Right renal cortex interstitium (tissue), 3 donors: ENCODE data around the gene E2F8. TPM values are rescaled to one million over a fixed set of nuclear protein-coding genes. Genes with fewer than 3 reads are reported as not detected.
A peak's percentile ranks its signal among the peaks of the same experiment; 100 is the strongest.
"Not testable (repeated sequence)": the region's sequence is repeated elsewhere in the genome, so short reads cannot be mapped to it uniquely, and the experiment has no call there.

Source experiments
- DNase-seq, 3 donors: peaks; one replicate each; pipeline ENCODE4 v3.0.0-alpha.2; 2013; ENCODE audit warnings: low read depth in 3 of 3, low spot score in 2 of 3
- polyA plus RNA-seq, 3 donors: library from polyadenylated mRNA; unstranded; fragments of 120-200 nt; gene quantifications; one replicate each; pipeline ENCODE4 v1.2.1, GENCODE V29; 2013; ENCODE audit not compliant: insufficient read length in 3 of 3

E2F8 gene
- 1 to 10 TPM; 6.3 to 7.3 (median 7.2) TPM for polyA plus RNA-seq

GRCh38 chr11:19240420-19241259 lies at the start of gene E2F8:
TSS of gene E2F8 (minus strand) at chr11:19240945. CDS start at chr11:19240121, 824 bp downstream.
- DNase-seq: peak; percentile 76 to 90 (median 88)

DNA sequence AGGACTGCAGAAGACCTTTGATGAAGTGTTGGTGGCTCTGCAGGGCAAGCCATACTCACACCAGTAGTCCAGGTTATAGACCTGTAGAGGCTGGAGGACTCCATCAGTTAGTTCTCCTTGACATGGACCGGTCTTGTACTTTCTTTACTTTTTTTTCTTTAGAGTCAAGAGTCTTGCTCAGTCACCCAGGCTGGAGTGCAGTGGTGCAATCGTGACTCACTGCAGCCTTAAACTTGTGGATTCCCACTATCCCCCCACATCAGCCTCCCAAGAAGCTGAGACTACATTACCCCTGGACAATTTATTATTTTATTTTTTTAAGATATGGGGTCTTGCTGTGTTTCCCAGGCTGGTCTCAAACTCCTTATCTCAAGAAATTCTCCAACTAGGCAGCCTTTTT lies 49.6 kb upstream of the E2F8 start:
- DNase-seq: no peak

DNA sequence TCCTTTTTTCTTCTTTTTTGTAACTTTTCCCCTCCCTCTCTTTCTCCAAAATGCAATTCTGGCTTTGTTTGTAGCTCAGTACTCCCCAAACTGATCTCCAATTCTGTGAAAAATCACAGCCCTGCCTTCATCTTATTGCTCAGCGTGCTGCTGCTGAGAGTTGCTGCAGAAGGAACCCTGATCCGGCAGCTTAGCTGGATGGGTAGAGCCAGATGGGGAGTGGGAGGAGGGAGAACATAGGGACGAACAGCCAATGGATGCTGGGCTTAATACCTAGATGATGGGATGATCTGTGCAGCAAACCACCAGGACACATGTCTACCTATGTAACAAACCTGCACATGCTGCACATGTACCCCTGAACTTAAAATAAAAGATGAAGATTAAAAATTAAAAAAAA lies 47.5 kb upstream of the E2F8 start:
- DNase-seq: no peak

DNA sequence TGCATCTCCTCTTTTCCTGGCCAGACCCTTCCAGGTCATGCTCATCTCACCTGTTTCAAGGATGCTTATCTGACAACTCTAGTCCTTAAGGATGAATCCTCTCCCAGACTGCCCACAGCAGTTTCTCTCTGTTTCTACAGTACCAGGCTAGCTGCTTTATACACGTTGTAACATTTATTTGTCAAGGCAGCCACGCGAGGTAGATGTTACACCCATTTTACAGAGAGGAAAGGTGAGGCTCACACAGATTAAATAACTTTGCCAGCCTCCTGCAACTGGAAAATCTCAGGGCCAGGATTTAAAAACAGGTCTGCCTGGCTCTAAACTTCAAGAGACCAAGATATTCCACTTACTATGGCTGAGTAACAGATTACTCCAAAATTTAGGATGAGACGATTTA lies 45.7 kb upstream of the E2F8 start:
- DNase-seq: no peak

- no peak for DNase-seq
Observed at GRCh38 chr11:19284881-19285280, 44.1 kb upstream of the E2F8 start.

GRCh38 chr11:19283991-19284390 lies 43.2 kb upstream of the E2F8 start:
- DNase-seq: no peak

DNA sequence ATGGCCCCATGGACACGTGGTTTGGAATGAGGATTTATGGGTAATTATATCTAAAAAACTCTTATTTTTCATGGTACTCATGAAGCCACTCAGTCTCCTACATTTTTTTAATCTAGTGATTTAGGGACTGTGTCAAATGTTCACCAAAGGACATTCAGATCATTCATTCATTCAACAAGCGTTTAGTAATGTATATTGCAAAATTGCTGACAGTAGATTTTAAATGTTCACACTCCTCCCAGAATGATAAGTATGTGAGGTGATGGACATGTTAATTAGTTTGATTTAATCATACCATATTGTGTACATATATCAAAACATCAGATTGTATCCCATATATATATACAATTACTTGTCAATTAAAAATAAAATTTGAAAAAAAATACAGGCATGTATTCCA lies 40.8 kb upstream of the E2F8 start:
- DNase-seq: no peak

GRCh38 chr11:19281041-19281440 lies 40.3 kb upstream of the E2F8 start:
- no peak for DNase-seq

- DNase-seq: no peak
Observed at GRCh38 chr11:19279451-19279850, 38.7 kb upstream of the E2F8 start.

DNA sequence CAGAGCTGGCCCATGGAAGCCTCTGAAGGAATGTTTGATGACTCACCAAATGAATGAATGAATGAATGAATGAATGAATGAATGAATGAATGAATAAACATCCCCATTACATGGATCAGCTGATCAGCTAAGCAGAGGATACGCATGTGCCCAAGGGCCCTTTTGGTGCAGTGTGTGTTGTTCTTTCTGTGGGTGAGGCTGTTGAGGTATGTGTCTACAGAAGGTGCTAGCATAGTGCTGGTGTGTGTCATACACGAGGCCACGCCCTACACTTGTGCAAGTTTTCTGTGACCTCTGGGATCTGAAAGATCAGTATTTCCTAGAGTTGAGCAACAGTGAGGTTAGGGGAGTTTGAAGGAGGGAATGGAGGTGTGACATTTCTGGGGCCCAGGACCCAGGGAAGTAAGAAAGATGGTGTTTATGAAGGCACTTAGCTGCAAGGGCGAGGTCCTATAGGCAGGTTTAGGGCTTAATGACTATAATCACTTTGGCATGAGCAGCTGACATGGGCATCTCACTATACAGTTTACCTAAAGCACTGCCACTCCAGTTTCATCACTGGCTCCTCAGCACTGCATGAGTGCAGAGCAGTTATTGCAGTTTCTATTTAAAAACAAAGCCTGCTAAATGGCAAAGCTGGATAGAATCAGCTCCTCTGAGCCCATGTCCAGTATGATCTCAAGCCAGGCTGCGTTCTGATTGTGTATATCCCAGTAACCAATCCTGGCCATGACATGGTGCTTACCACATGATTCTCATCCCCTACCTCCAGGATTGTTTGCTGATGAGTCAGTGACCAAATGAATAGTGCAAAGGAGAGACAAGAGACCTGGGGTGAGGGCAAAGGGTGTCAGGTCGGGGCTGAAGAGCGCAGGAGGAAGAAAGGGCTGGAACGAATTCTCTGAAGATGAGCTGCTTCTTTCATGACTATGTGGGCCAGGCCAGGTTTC lies 36.4 kb upstream of the E2F8 start:
- DNase-seq: no peak

DNA sequence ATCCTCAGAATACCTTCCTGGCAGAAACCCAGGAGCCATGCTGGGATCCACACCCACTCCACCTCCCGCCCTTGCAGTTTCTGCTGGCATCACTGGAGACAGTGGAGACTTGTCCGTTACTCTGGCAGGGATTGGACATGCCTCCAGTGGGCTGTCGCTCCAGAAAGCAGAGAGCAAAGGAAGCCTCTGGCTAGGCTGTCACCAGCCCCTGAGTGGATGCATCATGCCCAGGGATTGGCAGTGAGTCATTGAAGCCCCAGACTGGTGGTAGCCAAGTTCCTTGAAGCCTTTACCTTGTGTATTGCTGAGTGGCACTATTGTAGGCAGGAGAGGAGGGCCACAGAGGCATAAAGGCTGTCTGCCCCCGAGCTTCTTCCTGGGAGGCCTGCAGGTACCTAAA lies 34.8 kb upstream of the E2F8 start:
- no peak for DNase-seq

DNA sequence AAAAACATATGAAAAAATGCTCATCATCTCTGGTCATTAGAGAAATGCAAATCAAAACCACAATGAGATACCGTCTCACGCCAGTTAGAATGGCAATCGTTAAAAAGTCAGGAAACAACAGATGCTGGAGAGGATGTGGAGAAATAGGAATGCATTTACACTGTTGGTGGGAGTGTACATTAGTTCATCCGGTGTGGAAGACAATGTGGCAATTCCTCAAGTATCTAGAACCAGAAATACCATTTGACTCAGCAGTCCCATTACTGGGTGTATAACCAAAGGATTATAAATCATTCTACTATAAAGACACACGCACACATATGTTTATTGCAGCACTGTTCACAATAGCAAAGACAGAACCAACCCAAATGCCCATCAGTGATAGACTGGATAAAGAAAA lies 32.5 kb upstream of the E2F8 start:
- not testable (repeated sequence) for DNase-seq

- DNase-seq: no peak
Observed at GRCh38 chr11:19268909-19269308, 28.2 kb upstream of the E2F8 start.

DNA sequence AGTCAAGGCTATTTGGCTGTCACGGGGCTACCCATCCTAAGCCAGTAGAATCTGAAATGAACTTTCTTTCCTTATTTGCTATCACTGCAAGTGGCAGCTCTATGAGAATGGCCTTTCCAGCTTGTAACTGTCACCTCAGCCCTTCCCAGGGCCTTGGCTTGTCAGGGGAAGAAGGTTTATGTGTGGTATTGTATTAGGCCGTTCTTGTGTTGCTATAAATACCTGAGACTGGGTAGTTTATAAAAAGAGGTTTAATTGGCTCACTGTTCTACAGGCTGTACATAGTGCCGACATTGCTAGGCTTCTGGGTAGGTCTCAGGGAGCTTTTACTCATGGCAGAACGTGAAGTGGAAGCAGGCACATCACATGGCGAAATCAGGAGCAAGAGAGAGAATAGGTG lies 26.8 kb upstream of the E2F8 start:
- no peak for DNase-seq

DNA sequence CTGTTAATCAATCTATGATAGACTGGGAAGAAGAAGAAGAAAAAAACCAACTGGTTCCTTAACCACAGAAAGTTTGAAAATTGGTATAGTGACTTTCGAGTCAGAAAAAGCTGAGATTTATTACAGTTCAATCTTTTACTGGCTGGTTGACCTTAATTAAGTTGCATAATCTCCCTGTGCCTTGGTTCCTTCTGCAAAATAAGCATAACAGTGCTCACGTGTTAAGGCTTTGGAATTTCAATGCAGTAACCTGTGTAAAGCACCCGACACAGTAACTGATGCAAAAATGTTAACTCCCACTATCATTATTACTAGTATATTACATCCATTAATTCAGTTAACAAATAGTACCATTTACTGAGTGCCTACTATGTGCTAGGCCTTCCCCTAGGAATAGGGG lies 22.6 kb upstream of the E2F8 start:
- no peak for DNase-seq

DNA sequence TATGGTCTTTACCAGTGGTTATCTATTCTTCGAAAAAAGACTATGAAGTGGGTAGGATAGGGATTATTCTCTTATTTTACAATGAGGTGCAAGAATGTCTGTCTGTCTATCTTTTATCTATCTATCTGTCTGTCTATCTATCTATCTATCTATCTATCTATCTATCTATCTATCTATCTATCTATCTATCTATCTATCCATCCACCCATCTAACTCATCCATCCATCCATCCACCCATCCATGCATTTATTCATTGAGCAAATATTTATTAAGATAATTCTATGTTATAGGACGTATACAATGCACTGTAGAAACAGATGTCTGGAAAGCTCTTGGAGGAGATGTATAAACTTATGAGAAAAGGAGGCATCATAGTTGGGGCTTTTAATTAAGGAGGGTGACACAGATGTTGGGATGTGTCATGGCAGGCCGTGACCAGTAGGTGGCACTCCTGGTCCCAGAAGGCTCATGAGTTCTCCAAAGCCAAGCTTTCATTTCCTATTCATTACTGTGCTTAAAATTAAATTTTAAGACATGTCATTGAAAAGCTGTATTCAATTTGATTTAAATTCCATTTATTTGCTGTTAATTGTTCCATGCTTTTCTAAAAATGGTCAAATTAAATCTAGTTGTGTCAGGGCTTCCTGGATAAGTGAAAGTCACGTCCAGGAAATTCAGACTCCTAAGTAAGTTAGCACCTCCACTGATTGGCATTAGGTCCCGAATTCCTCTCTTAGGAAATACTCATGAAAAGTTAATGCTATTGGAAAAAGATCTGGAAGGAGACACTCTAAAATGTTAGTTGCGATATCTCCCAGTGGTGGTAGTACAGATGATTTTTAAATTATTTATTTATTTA lies 19.0 kb upstream of the E2F8 start:
- DNase-seq: peak in 1 of 3 donors; percentile 25

- no peak for DNase-seq
Observed at GRCh38 chr11:19258641-19259230, 18.0 kb upstream of the E2F8 start.

- DNase-seq: not testable (repeated sequence)
Observed at GRCh38 chr11:19254441-19254840, 13.7 kb upstream of the E2F8 start.

DNA sequence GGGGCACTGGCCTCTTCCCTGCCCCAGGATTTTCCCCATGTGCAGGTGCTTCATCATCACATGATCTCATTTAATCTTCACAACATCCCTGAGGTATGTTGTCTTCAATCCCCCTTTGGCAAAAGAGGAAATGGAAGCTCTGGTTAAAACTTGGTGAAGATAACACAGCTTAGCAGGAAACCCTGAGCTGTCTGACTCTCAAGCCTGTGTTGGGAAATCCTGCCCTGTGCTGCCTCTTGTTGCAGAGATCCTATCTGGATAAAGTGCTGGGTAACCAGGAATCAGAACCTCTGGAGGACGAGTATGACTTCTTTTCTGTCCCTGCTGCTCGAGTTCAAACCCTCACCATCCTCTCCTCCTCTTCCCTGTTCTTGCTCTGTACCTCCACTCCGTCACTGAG lies 13.1 kb upstream of the E2F8 start:
- DNase-seq: no peak

DNA sequence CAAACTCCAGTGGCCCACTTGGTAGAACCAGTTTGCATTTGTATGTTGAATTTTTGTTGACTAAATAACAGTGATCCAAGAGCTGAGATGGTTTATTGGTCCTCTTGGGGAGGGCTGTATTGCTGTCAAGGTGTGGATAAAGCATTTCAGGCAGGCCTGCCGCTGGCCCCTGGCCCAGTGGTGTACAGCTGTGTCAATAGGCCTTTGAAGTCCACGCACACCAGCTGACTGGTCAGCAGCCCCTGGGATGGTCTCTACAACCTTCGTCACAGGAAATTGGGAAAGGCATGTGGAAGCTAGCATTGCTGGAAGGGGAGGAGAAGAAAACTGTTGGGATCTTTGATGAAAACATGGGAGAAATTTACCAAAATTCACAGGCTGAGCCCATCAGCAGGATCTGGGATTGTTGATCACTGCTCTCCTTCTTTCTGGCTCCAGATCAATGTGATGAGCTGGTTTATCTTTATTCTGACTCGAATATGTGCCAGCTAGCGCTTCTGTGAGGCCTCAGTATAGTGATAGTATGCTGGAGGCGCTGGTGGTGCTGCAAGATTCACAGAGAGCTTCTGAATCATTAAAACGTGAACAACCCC lies 12.5 kb upstream of the E2F8 start:
- no peak for DNase-seq
